GM23338 (cell line): ENCODE measurements around the gene RAPGEF4. TPM values are rescaled to one million over a fixed set of nuclear protein-coding genes. Genes with fewer than 3 reads are reported as not detected.

Experiments used
- ATAC-seq: fragments of 200-7000 bp; cut with Tn5 transposase; 3 replicates; pipeline ENCODE4 v1.9.1; 2020
- DNase-seq: peaks from one replicate; pipeline ENCODE4 v3.0.0-alpha.2; 2015; ENCODE audit warnings: low spot score
- H2AFZ ChIP-seq: fragments of 200-600 bp; sonication (generic); 2 replicates; pipeline ENCODE4 v1.8.0; 2016; ENCODE audit warnings: antibody characterized with exemption, mild to moderate bottlenecking, moderate library complexity
- H3F3A ChIP-seq: fragments of 200-600 bp; sonication (generic); replicated peaks from 2 replicates; pipeline ENCODE4 v1.8.0; 2017; ENCODE audit warnings: antibody characterized with exemption, mixed run types, low read depth
- H3K27ac ChIP-seq: fragments of 200-600 bp; sonication (generic); 2 replicates; pipeline ENCODE4 v1.6.1; 2016; ENCODE audit warnings: low read depth
- H3K27me3 ChIP-seq: fragments of 200-600 bp; sonication (generic); 2 replicates; pipeline ENCODE4 v1.8.0; 2016; ENCODE audit warnings: mild to moderate bottlenecking, mixed run types, moderate library complexity; ENCODE audit not compliant: insufficient read depth
- H3K36me3 ChIP-seq: fragments of 200-600 bp; sonication (generic); 2 replicates; pipeline ENCODE4 v1.8.0; 2016; ENCODE audit warnings: mild to moderate bottlenecking; ENCODE audit not compliant: insufficient read depth
- H3K4me1 ChIP-seq: fragments of 200-600 bp; sonication (generic); 2 replicates; pipeline ENCODE4 v1.8.0; 2016; ENCODE audit warnings: mild to moderate bottlenecking, moderate library complexity; ENCODE audit not compliant: insufficient read depth
- H3K4me2 ChIP-seq: fragments of 200-600 bp; sonication (generic); 2 replicates; pipeline ENCODE4 v1.7.1; 2017; ENCODE audit warnings: mixed run types
- H3K4me3 ChIP-seq: fragments of 200-600 bp; sonication (generic); 2 replicates; pipeline ENCODE4 v1.6.1; 2016; ENCODE audit warnings: mixed run types
- H3K79me2 ChIP-seq: fragments of 200-600 bp; sonication (generic); replicated peaks from 2 replicates; pipeline ENCODE4 v1.8.0; 2017; ENCODE audit warnings: mild to moderate bottlenecking; ENCODE audit not compliant: insufficient read depth
- H3K9me2 ChIP-seq: fragments of 200-600 bp; sonication (generic); 2 replicates; pipeline ENCODE4 v1.8.0; 2017; ENCODE audit not compliant: insufficient read depth
- H4K20me1 ChIP-seq: fragments of 200-600 bp; sonication (generic); replicated peaks from 2 replicates; pipeline ENCODE4 v1.8.0; 2017; ENCODE audit warnings: mild to moderate bottlenecking; ENCODE audit not compliant: insufficient read depth
- H3K27ac Mint-ChIP-seq: 2 replicates; pipeline ENCODE4 v1.8.0; 2020; ENCODE audit warnings: inconsistent platforms, mild to moderate bottlenecking, moderate library complexity, mixed read lengths
- H3K27me3 Mint-ChIP-seq: 3 replicates; pipeline ENCODE4 v1.8.0; 2022; ENCODE audit warnings: low read depth, mild to moderate bottlenecking, moderate library complexity, mixed read lengths, inconsistent platforms; ENCODE audit not compliant: insufficient read depth, poor library complexity
- H3K36me3 Mint-ChIP-seq: 3 replicates; pipeline ENCODE4 v1.8.0; 2021; ENCODE audit warnings: low read depth, mild to moderate bottlenecking, inconsistent platforms, moderate library complexity, mixed read lengths
- H3K4me1 Mint-ChIP-seq: 3 replicates; pipeline ENCODE4 v1.8.0; 2020; ENCODE audit warnings: mild to moderate bottlenecking, inconsistent platforms, mixed read lengths
- H3K4me3 Mint-ChIP-seq: 3 replicates; pipeline ENCODE4 v1.8.0; 2021; ENCODE audit warnings: moderate library complexity, mild to moderate bottlenecking, inconsistent platforms, mixed read lengths
- H3K9me3 Mint-ChIP-seq: 3 replicates; pipeline ENCODE4 v1.8.0; 2020; ENCODE audit warnings: moderate library complexity, mild to moderate bottlenecking, inconsistent platforms, mixed read lengths
- CREB1 ChIP-seq: fragments of 250-450 bp; sonication (Bioruptor Pico); IDR thresholded peaks from 2 replicates; pipeline ENCODE4 v1.5.0; 2020; ENCODE audit warnings: low read depth, mild to moderate bottlenecking, moderate library complexity
- CTCF ChIP-seq, 2 experiments: fragments of 200-600 bp in 1 of 2; sonication (generic) in 1 of 2; conservative IDR thresholded peaks; 2 replicates each; pipeline versions ENCODE4 v1.5.1 to v1.6.1; 2016 to 2017; ENCODE audit warnings: antibody characterized with exemption in 2 of 2, low read depth in 2 of 2, mild to moderate bottlenecking in 2 of 2, moderate library complexity in 1 of 2
- ETS1 ChIP-seq: IDR thresholded peaks from 2 replicates; pipeline ENCODE4 v1.6.1; 2016; ENCODE audit warnings: antibody characterized with exemption
- EZH2 ChIP-seq: fragments of 200-600 bp; sonication (generic); IDR thresholded peaks from one replicate; pipeline ENCODE4 v1.8.0; 2017; ENCODE audit warnings: antibody characterized with exemption, mild to moderate bottlenecking, low read depth; ENCODE audit not compliant: unreplicated experiment
- EZH2phosphoT487 ChIP-seq: fragments of 200-600 bp; sonication (generic); IDR thresholded peaks from one replicate; pipeline ENCODE4 v1.8.1; 2018; ENCODE audit warnings: antibody characterized with exemption; ENCODE audit not compliant: unreplicated experiment
- JUNB ChIP-seq: IDR thresholded peaks from one replicate; pipeline ENCODE4 v1.6.1; 2016; ENCODE audit warnings: antibody characterized with exemption; ENCODE audit not compliant: unreplicated experiment
- NANOG ChIP-seq: IDR thresholded peaks from 2 replicates; pipeline ENCODE4 v1.6.1; 2016; ENCODE audit warnings: antibody characterized with exemption, borderline replicate concordance
- POLR2AphosphoS5 ChIP-seq: IDR thresholded peaks from 2 replicates; pipeline ENCODE4 v1.6.1; 2016; ENCODE audit warnings: antibody characterized with exemption, low read depth
- REST ChIP-seq: IDR thresholded peaks from one replicate; pipeline ENCODE4 v1.6.1; 2018; ENCODE audit warnings: antibody characterized with exemption; ENCODE audit not compliant: unreplicated experiment
- STAT1 ChIP-seq: IDR thresholded peaks from one replicate; pipeline ENCODE4 v1.6.1; 2016; ENCODE audit warnings: antibody characterized with exemption; ENCODE audit not compliant: unreplicated experiment
- ZNF114 ChIP-seq: fragments of 250-450 bp; sonication (Bioruptor Pico); IDR thresholded peaks from 2 replicates; pipeline ENCODE4 v1.5.0; 2020; ENCODE audit warnings: mild to moderate bottlenecking, moderate library complexity
- ZNF331 ChIP-seq: fragments of 250-450 bp; sonication (Bioruptor Pico); IDR thresholded peaks from 2 replicates; pipeline ENCODE4 v1.5.0; 2020; ENCODE audit warnings: low read depth, mild to moderate bottlenecking, moderate library complexity
- ZNF462 ChIP-seq: fragments of 250-450 bp; sonication (Bioruptor Pico); IDR thresholded peaks from 2 replicates; pipeline ENCODE4 v1.5.0; 2020; ENCODE audit warnings: mild to moderate bottlenecking, moderate library complexity
- polyA plus RNA-seq: library from polyadenylated mRNA; unstranded; fragments of >200 nt; fragmentation: Nextera tagmentation; extraction: Ambion mirVana; gene quantifications from 2 replicates; pipeline ENCODE4 v1.2.1, GENCODE V29; 2016
- total RNA-seq: library from RNA; depleted of rRNA; stranded (reverse); fragments of >200 nt; shearing (Covaris generic); gene quantifications from 2 replicates; pipeline ENCODE4 v1.2.3, GENCODE V29; 2014

Gene RAPGEF4
- total and polyA plus RNA-seq, 2 experiments from 2014 or later: 1.7 to 4.7 TPM

GRCh38 chr2:172993931-172994717 is 258.5 kb downstream of the RAPGEF4 start:
- H3K9me3 Mint-ChIP-seq: no peaks in the 10 kb centered on the region
- no peak for TF ChIP-seq EZH2
- TF ChIP-seq EZH2phosphoT487: no peak
- TF ChIP-seq POLR2AphosphoS5: no peak
- no peak for TF ChIP-seq NANOG
- TF ChIP-seq STAT1: no peak
- TF ChIP-seq ZNF331: no peak
- no peak for TF ChIP-seq JUNB
- TF ChIP-seq ZNF462 (CRISPR knock-in tag): no peak
- TF ChIP-seq ETS1: no peak
- TF ChIP-seq CREB1: no peak
- TF ChIP-seq CTCF (conservative IDR thresholded peaks at IDR 0.05; ENCODE audit: low read depth in 2 of 2): no peak
- no peak for TF ChIP-seq REST
- TF ChIP-seq ZNF114 (CRISPR knock-in tag): no peak
- H3K36me3 ChIP-seq: no peaks in the 10 kb centered on the region
- no peak overlapping the region for H3K4me3 Mint-ChIP-seq
- no peaks in the 10 kb centered on the region for H3K27me3 Mint-ChIP-seq
- no peaks in the 10 kb centered on the region for H3K36me3 Mint-ChIP-seq
- no peak overlapping the region for H3K4me3 ChIP-seq
- no peak overlapping the region for H3K4me2 ChIP-seq
- ATAC-seq: no peak
- no peak overlapping the region for H3K27ac Mint-ChIP-seq
- H3K79me2 ChIP-seq: no peaks in the 10 kb centered on the region
- no peak overlapping the region for H3K27ac ChIP-seq
- no peaks in the 10 kb centered on the region for H3K9me2 ChIP-seq
- H3K4me1 ChIP-seq: no peaks in the 10 kb centered on the region
- H4K20me1 ChIP-seq: no peaks in the 10 kb centered on the region
- H2AFZ ChIP-seq: no peak overlapping the region
- no peaks in the 10 kb centered on the region for H3K27me3 ChIP-seq
- no peaks in the 10 kb centered on the region for H3F3A ChIP-seq
- DNase-seq: no peak
- H3K4me1 Mint-ChIP-seq: peaks cover 12% of the 10 kb centered on the region
